HG03575 (cell line): ENCODE data around the gene NFIX.
"Not testable (repeated sequence)": the region's sequence is repeated elsewhere in the genome, so short reads cannot be mapped to it uniquely, and the experiment has no call there.

Source experiments
- ATAC-seq: cut with Tn5 transposase; IDR thresholded peaks from one replicate; pipeline ENCODE4 v1.9.1; 2021; ENCODE audit not compliant: unreplicated experiment, insufficient number of reproducible peaks, low FRiP score; ENCODE audit errors: extremely low read depth

NFIX gene

GRCh38 chr19:12956446-12957388 is 38.6 kb upstream of the NFIX start, which contains the start of gene GADD45GIP1:
Gene GADD45GIP1, minus strand, starts transcription at chr19:12957223. Its CDS starts 11 bp downstream, at chr19:12957212.
- ATAC-seq: no peak

- ATAC-seq: not testable (repeated sequence)
Observed at GRCh38 chr19:12957389-12957952, 37.8 kb upstream of the NFIX start.

- no peak for ATAC-seq
Observed at GRCh38 chr19:12959481-12959880, 35.8 kb upstream of the NFIX start.

- no peak for ATAC-seq
Observed at GRCh38 chr19:12965017-12965811, 30.1 kb upstream of the NFIX start.

GRCh38 chr19:12965812-12966135 is 29.5 kb upstream of the NFIX start:
- ATAC-seq: no peak

- no peak for ATAC-seq
Observed at GRCh38 chr19:12967907-12968306, 27.4 kb upstream of the NFIX start.

- ATAC-seq: no peak
Observed at GRCh38 chr19:12969292-12969988, 25.8 kb upstream of the NFIX start, which contains the start of gene DAND5. Gene DAND5, plus strand, starts transcription at chr19:12969576. Its CDS starts 85 bp downstream, at chr19:12969661.

- ATAC-seq: no peak
Observed at GRCh38 chr19:12970070-12970820, 25.0 kb upstream of the NFIX start.

GRCh38 chr19:12973236-12973635 is 22.0 kb upstream of the NFIX start:
- no peak for ATAC-seq

GRCh38 chr19:12974301-12975220 is 20.7 kb upstream of the NFIX start:
- ATAC-seq: no peak

GRCh38 chr19:12975221-12975741 is 20.0 kb upstream of the NFIX start:
- no peak for ATAC-seq

- not testable (repeated sequence) for ATAC-seq
Observed at GRCh38 chr19:12976109-12976508, 19.2 kb upstream of the NFIX start.

- no peak for ATAC-seq
Observed at GRCh38 chr19:12979974-12980373, 15.3 kb upstream of the NFIX start.

GRCh38 chr19:12982648-12983047 is 12.6 kb upstream of the NFIX start:
- no peak for ATAC-seq

GRCh38 chr19:12983091-12983490 is 12.2 kb upstream of the NFIX start:
- ATAC-seq: no peak

GRCh38 chr19:12983542-12984142 is 11.6 kb upstream of the NFIX start:
- ATAC-seq: no peak

- ATAC-seq: no peak
Observed at GRCh38 chr19:12984143-12984627, 11.1 kb upstream of the NFIX start.
